ENCODE results near the gene MYL9. TPM values are rescaled to one million over a fixed set of nuclear protein-coding genes. Genes with fewer than 3 reads are reported as not detected.
"Not testable (repeated sequence)": the region's sequence is repeated elsewhere in the genome, so short reads cannot be mapped to it uniquely, and the experiment has no call there.

Gene MYL9
- total RNA-seq, 1 experiment from 2014 or later = 25.0 TPM

DNA sequence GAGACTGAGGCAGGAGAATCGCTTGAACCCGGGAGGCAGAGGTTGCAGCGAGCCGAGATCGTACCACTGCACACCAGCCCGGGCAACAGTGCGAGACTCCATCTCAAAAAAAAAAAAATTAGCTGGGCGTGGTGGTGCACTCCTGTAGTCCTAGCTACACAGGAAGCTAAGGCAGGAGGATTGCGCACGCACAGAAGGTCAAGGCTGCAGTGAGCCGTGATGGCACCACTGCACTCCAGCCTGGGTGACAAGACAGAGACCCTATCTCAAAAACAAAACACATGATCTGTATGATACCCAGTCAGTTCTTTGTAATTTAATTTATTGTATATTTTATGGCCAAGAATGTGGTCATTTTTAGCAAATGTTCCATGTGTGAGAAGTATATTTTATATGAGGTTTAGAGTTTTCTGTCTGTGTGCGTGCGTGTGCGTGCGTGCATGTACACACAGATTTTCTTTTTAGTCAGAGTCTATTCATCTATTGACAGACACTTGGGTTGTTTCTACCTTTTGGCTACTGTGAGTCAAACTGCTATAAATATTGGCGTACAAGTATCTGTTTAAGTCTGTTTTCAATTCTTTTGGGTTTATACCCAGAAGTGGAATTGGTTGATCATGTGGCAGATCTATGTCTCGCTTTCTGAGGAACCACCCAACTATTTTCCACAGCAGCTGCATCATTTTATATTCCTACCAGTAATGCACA, 22.2 kb upstream of the MYL9 start:
- H3K27me3 ChIP-seq (ENCODE audit: control insufficient read depth, insufficient read depth, low read length) = no peaks in the 10 kb centered on the region
- DNase-seq = no peak
- peaks cover 13% of the 10 kb centered on the region for H3K36me3 ChIP-seq (replicated peaks; ENCODE audit: control insufficient read depth, insufficient read depth, low read length)
- no peak overlapping the region for H3K4me3 ChIP-seq (ENCODE audit: insufficient read depth, low read depth, low read length)

- Histone ChIP-seq H3K27me3 (ENCODE audit: control insufficient read depth, insufficient read depth, low read length) (no peaks in the 10 kb centered on the region), H3K4me3 (ENCODE audit: insufficient read depth, low read depth, low read length) (no peak overlapping the region), H3K36me3 (replicated peaks; ENCODE audit: control insufficient read depth, insufficient read depth, low read length) (peaks cover 10% of the 10 kb centered on the region)
- no peak for DNase-seq
Observed at GRCh38 chr20:36519944-36520343, 21.4 kb upstream of the MYL9 start.

GRCh38 chr20:36521526-36521925, 19.8 kb upstream of the MYL9 start:
- H3K4me3 ChIP-seq (ENCODE audit: insufficient read depth, low read depth, low read length) = no peak overlapping the region

DNA sequence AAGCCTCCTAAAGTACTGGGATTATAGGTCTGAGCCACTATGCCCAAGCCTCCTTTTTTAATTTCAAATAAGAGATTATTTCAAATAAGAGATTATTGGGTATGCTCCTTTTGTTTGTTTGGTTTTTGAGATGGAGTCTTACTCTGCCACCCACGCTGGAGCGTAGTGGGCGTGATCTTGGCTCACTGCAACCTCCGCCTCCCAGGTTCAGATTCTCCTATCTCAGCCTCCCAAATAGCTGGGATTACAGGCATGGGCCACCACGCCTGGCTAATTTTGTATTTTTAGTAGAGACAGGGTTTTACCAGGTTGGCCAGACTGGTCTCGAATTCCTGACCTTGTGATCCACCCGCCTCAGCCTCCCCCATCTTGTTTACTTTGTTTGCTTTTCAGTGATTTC, 18.9 kb upstream of the MYL9 start:
- not testable (repeated sequence) for H3K4me3 ChIP-seq (ENCODE audit: insufficient read depth, low read depth, low read length); H3K27me3 ChIP-seq (ENCODE audit: control insufficient read depth, insufficient read depth, low read length); DNase-seq
- peaks cover 12% of the 10 kb centered on the region for H3K36me3 ChIP-seq (replicated peaks; ENCODE audit: control insufficient read depth, insufficient read depth, low read length)

More at GRCh38 chr20:36521526-36521925, 19.8 kb upstream of the MYL9 start:
- no peak for DNase-seq
- Histone ChIP-seq H3K36me3 (replicated peaks; ENCODE audit: control insufficient read depth, insufficient read depth, low read length) (peaks cover 8% of the 10 kb centered on the region), H3K27me3 (ENCODE audit: control insufficient read depth, insufficient read depth, low read length) (no peaks in the 10 kb centered on the region)

GRCh38 chr20:36523341-36523740, 18.0 kb upstream of the MYL9 start:
- Histone ChIP-seq H3K36me3 (replicated peaks; ENCODE audit: control insufficient read depth, insufficient read depth, low read length) (peaks cover 15% of the 10 kb centered on the region), H3K4me3 (ENCODE audit: insufficient read depth, low read depth, low read length) (no peak overlapping the region), H3K27me3 (ENCODE audit: control insufficient read depth, insufficient read depth, low read length) (no peaks in the 10 kb centered on the region)
- no peak for DNase-seq

DNA sequence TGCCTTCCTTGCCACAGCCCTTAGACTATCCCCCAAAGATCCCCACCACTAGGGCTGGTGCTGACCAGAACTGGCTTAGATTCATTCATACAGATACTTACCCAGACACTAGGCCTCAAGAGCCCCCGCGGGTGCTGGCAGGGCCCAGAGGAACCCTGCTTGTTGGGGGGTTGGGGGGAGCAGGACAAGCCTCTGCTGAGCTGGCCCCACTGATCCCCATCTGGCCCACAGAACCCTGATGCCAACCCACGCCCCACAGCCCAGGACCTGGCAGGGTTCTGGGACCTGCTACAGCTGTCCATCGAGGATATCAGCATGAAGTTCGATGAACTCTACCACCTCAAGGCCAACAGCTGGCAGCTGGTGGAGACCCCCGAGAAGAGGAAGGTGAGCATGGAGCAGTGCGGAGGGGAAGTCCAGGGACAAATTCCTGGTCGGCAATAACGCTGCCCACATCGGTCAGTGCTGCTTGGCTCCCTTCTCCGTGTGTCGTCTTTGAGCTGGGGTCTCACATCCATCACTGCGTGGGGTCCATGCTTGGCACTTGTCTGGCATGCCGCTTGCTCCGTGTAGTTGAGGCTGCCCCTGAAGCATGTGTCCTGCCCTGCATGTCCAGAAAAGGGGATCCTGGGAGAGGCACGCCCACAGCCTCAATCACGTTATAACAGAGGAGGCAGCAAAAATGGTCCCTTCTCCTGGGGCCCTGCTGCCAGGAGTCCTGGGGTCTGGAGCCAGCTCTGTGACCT, 15.5 kb upstream of the MYL9 start:
- no peaks in the 10 kb centered on the region for H3K27me3 ChIP-seq (ENCODE audit: control insufficient read depth, insufficient read depth, low read length)
- H3K36me3 ChIP-seq (replicated peaks; ENCODE audit: control insufficient read depth, insufficient read depth, low read length) = peaks cover 15% of the 10 kb centered on the region
- no peak overlapping the region for H3K4me3 ChIP-seq (ENCODE audit: insufficient read depth, low read depth, low read length)
- no peak for DNase-seq

DNA sequence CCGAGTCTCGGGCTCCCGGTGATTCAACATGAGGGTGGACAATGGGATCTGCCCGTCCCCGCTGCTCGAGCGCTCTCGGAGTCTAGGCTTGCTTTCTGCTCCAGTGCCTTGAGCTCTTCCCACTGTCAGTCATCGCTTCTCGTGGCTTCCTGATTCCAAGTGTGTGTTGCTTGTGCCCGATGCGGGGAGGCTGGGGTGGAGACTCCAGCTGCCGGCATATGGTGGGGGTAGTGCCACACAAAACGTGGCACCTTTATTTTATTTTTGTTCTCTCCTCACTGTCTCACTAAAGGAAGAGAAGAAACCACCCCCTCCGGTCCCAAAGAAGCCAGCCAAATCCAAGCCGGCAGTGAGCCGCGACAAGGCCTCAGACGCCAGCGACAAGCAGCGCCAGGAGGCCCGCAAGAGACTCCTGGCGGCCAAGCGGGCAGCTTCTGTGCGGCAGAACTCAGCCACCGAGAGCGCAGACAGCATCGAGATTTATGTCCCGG, 14.8 kb upstream of the MYL9 start:
- Histone ChIP-seq H3K27me3 (ENCODE audit: control insufficient read depth, insufficient read depth, low read length) (no peaks in the 10 kb centered on the region), H3K4me3 (ENCODE audit: insufficient read depth, low read depth, low read length) (no peak overlapping the region), H3K36me3 (replicated peaks; ENCODE audit: control insufficient read depth, insufficient read depth, low read length) (peaks cover 15% of the 10 kb centered on the region)
- no peak for DNase-seq

DNA sequence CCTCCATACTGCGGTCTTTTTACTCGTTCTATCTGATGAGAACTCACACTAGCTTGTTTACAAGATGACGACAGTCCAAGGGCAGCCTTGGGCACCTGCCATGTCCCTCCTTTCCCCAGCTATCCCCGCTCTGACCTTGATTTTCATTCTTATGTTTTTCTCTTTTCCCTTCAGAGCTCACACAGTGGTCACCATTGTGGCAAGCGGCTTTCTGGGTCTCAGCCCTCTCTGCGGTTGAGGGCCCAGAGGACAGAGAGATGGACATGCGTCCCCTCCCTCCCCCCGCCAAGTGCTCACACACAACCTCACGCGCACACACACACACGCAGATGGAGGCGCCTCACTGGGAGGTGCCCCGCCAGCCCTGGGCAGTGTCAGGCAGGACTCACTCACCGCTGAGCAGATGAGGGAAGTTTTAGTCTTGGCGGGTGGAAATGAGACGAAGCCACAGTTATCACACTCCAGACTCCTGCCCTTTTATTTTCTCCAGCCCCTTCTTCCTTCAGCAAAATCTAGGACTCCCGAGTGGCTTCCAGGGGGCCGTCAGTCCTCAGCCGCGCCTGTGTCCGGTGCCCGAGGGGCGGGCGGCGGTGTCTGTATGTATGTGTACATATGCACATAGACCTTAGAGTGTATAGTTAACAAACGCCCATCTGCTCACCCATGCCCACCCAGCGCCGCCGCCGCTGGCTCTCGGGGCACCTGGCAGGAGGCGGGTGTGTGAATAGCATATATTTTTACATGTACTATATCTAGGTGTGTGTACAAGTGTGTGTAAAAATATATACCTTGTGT, 13.8 kb upstream of the MYL9 start:
- Histone ChIP-seq H3K4me3 (ENCODE audit: insufficient read depth, low read depth, low read length) (no peak overlapping the region), H3K27me3 (ENCODE audit: control insufficient read depth, insufficient read depth, low read length) (no peaks in the 10 kb centered on the region), H3K36me3 (replicated peaks; ENCODE audit: control insufficient read depth, insufficient read depth, low read length) (peaks cover 15% of the 10 kb centered on the region)
- peak; percentile 26 for DNase-seq

GRCh38 chr20:36528176-36528874, 13.0 kb upstream of the MYL9 start:
- Histone ChIP-seq H3K36me3 (replicated peaks; ENCODE audit: control insufficient read depth, insufficient read depth, low read length) (peaks cover 15% of the 10 kb centered on the region), H3K27me3 (ENCODE audit: control insufficient read depth, insufficient read depth, low read length) (no peaks in the 10 kb centered on the region), H3K4me3 (ENCODE audit: insufficient read depth, low read depth, low read length) (no peak overlapping the region)
- peak; percentile 32 for DNase-seq

DNA sequence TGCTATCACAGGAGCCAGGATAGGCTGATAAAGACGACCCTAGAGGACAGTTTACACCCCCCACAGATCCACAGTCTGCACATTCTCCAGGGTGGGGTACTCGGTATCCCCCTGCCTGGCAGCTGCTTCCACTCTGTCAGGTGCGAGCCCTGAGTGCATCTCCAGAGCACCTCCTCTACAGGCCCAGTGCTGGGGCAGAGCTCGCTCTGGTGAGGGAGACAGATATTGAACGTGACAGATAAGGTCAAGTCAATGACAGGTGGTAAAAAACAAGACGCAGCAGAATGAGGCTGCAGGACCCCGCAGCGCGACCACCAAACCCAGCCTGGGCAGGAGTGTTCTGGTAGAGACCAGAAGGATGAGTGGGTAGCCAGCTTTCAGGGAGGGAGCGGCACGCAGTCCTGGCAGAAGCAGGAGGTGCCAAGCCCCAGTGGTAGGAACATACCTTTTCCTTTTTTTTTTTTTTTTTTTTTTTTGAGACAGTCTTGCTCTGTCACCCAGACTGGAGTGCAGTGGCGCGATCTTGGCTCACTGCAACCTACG, 12.4 kb upstream of the MYL9 start:
- no peaks in the 10 kb centered on the region for H3K27me3 ChIP-seq (ENCODE audit: control insufficient read depth, insufficient read depth, low read length)
- no peak for DNase-seq
- H3K36me3 ChIP-seq (replicated peaks; ENCODE audit: control insufficient read depth, insufficient read depth, low read length) = peaks cover 15% of the 10 kb centered on the region
- no peak overlapping the region for H3K4me3 ChIP-seq (ENCODE audit: insufficient read depth, low read depth, low read length)

GRCh38 chr20:36532388-36532787, 8.9 kb upstream of the MYL9 start:
- H3K4me3 ChIP-seq (ENCODE audit: insufficient read depth, low read depth, low read length) = no peak overlapping the region
- peak; percentile 31 for DNase-seq
- H3K27me3 ChIP-seq (ENCODE audit: control insufficient read depth, insufficient read depth, low read length) = no peaks in the 10 kb centered on the region
- H3K36me3 ChIP-seq (replicated peaks; ENCODE audit: control insufficient read depth, insufficient read depth, low read length) = peaks cover 3% of the 10 kb centered on the region

- H3K27me3 ChIP-seq (ENCODE audit: control insufficient read depth, insufficient read depth, low read length) = no peaks in the 10 kb centered on the region
- no peak for DNase-seq
- H3K4me3 ChIP-seq (ENCODE audit: insufficient read depth, low read depth, low read length) = no peak overlapping the region
- no peaks in the 10 kb centered on the region for H3K36me3 ChIP-seq (replicated peaks; ENCODE audit: control insufficient read depth, insufficient read depth, low read length)
Observed at GRCh38 chr20:36532822-36533221, 8.5 kb upstream of the MYL9 start.

- H3K4me3 ChIP-seq (ENCODE audit: insufficient read depth, low read depth, low read length) = no peak overlapping the region
- H3K36me3 ChIP-seq (replicated peaks; ENCODE audit: control insufficient read depth, insufficient read depth, low read length) = no peaks in the 10 kb centered on the region; the same call in 1 of the 2 replicates
- no peaks in the 10 kb centered on the region for H3K27me3 ChIP-seq (ENCODE audit: control insufficient read depth, insufficient read depth, low read length)
- no peak for DNase-seq
Observed at GRCh38 chr20:36538026-36538722, 3.1 kb upstream of the MYL9 start.

All from H7 (cell line).